ENCODE data around the gene GNPTAB.
A peak's percentile ranks its signal among the peaks of the same experiment; 100 is the strongest.

The GNPTAB gene

GRCh38 chr12:101710288-101710687 lies 120.5 kb downstream of the GNPTAB start:
- TF ChIP-seq, protein P1, sequence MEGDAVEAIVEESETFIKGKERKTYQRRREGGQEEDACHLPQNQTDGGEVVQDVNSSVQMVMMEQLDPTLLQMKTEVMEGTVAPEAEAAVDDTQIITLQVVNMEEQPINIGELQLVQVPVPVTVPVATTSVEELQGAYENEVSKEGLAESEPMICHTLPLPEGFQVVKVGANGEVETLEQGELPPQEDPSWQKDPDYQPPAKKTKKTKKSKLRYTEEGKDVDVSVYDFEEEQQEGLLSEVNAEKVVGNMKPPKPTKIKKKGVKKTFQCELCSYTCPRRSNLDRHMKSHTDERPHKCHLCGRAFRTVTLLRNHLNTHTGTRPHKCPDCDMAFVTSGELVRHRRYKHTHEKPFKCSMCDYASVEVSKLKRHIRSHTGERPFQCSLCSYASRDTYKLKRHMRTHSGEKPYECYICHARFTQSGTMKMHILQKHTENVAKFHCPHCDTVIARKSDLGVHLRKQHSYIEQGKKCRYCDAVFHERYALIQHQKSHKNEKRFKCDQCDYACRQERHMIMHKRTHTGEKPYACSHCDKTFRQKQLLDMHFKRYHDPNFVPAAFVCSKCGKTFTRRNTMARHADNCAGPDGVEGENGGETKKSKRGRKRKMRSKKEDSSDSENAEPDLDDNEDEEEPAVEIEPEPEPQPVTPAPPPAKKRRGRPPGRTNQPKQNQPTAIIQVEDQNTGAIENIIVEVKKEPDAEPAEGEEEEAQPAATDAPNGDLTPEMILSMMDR (IDR thresholded peaks at IDR 0.05; ENCODE audit: control insufficient read depth, insufficient read depth, low read depth, low read length, missing control alignments) = no peak
- no peak overlapping the region for H3K4me3 ChIP-seq (ENCODE audit: control insufficient read depth, low read depth, low read length)
- no peak for DNase-seq (ENCODE audit: low read depth)

GRCh38 chr12:101707131-101707782 lies 123.5 kb downstream of the GNPTAB start:
- no peak for DNase-seq (ENCODE audit: low read depth)
- H3K4me3 ChIP-seq (ENCODE audit: control insufficient read depth, low read depth, low read length) = no peak overlapping the region
- TF ChIP-seq, protein P1 (IDR thresholded peaks at IDR 0.05; ENCODE audit: control insufficient read depth, insufficient read depth, low read depth, low read length, missing control alignments) = no peak

GRCh38 chr12:101706403-101706802 lies 124.4 kb downstream of the GNPTAB start:
- no peak for DNase-seq (ENCODE audit: low read depth)
- no peak overlapping the region for H3K4me3 ChIP-seq (ENCODE audit: control insufficient read depth, low read depth, low read length)
- TF ChIP-seq, protein P1 (IDR thresholded peaks at IDR 0.05; ENCODE audit: control insufficient read depth, insufficient read depth, low read depth, low read length, missing control alignments) = no peak

DNA sequence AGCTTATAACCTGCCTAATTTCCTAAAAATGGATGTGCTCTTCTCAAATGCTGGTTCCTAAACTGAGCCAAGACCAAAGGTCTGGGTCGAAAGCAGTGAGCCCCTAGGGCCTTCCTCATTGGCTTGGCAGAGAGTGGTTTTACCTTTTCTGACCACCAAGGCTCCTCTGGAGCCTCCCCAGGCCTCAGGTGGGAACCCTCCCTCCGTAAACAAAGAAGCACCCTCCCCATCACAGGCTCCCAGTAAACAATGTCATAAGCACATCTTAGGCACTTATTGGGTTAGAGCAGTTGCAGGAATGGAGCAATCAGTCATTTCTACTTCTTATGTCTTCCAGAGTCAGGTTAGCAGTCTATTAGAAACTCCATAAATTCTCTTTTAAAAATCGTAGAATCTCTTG lies 127.3 kb downstream of the GNPTAB start:
- DNase-seq (ENCODE audit: low read depth) = no peak
- TF ChIP-seq, protein P1 (IDR thresholded peaks at IDR 0.05; ENCODE audit: control insufficient read depth, insufficient read depth, low read depth, low read length, missing control alignments) = no peak
- no peak overlapping the region for H3K4me3 ChIP-seq (ENCODE audit: control insufficient read depth, low read depth, low read length)

DNA sequence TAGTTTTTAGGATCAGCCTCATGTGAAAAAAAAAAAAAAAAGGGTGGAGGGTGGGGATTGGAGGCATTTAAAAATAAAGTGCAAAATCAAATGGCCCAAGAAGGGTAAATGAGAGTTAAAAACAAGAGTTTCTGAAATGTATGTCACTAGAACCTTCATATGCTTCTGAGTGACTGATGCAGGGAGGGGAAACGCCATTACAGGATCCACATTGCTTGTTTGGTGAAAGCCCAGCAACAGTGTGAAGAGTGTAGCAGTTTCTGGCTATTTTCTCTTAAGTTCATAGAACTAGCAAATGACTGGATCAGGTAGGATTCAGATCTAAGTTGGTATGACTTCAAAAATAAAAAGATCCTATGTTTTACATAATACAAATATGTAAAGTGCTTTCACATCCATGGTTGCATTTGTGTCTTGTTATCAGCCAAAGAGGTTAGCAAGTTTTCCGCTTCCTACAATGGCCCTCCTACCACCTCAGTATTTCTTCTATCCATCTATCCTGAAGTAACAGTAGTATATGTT lies 130.4 kb downstream of the GNPTAB start:
- H3K4me3 ChIP-seq (ENCODE audit: control insufficient read depth, low read depth, low read length) = no peak overlapping the region
- TF ChIP-seq, protein P1 (IDR thresholded peaks at IDR 0.05; ENCODE audit: control insufficient read depth, insufficient read depth, low read depth, low read length, missing control alignments) = no peak
- DNase-seq (ENCODE audit: low read depth) = no peak

GRCh38 chr12:101698800-101699347 lies 131.9 kb downstream of the GNPTAB start:
- no peak for DNase-seq (ENCODE audit: low read depth)
- TF ChIP-seq, protein P1 (IDR thresholded peaks at IDR 0.05; ENCODE audit: control insufficient read depth, insufficient read depth, low read depth, low read length, missing control alignments) = peak; percentile 30
- H3K4me3 ChIP-seq (ENCODE audit: control insufficient read depth, low read depth, low read length) = peak overlapping the region; percentile 61
